ENCODE measurements around the gene MAP2K3. TPM values are rescaled to one million over a fixed set of nuclear protein-coding genes. Genes with fewer than 3 reads are reported as not detected.

The MAP2K3 gene
- total RNA-seq, 4 donors from 2014 or later, result 23.3 to 42.4 (median 30.5) TPM

- TF ChIP-seq EP300 (IDR thresholded peaks at IDR 0.05) (no peak), POLR2A (IDR thresholded peaks at IDR 0.05; ENCODE audit: low read depth) (no peak), CTCF (IDR thresholded peaks at IDR 0.05) (no peak), POLR2AphosphoS5 (IDR thresholded peaks at IDR 0.05) (no peak)
- no peak for DNase-seq (ENCODE audit: extremely low spot score)
- no peak overlapping the region for H3K4me3 ChIP-seq
- intact Hi-C loops (cut with DNase I), result no loop called here
- H3K27ac ChIP-seq (replicated peaks in 1 of 4), result no peak overlapping the region
- WGBS, result 80% methylated on average over 11 of the region's 11 CpGs
- no peaks in the 10 kb centered on the region for H3K27me3 ChIP-seq
- peaks cover 0 to 35% (median 21%) of the 10 kb centered on the region in 4 donors for H3K36me3 ChIP-seq
- no peaks in the 10 kb centered on the region for H3K9me3 ChIP-seq
- peaks cover 5 to 25% (median 22%) of the 10 kb centered on the region in 4 donors for H3K4me1 ChIP-seq
Measured at GRCh38 chr17:21241564-21241963, 42.9 kb upstream of the MAP2K3 start.

GRCh38 chr17:21242026-21242697, 42.3 kb upstream of the MAP2K3 start:
- Histone ChIP-seq H3K4me1 (peaks cover 5 to 25% (median 22%) of the 10 kb centered on the region in 4 donors), H3K36me3 (peaks cover 0 to 35% (median 21%) of the 10 kb centered on the region in 4 donors), H3K9me3 (no peaks in the 10 kb centered on the region), H3K27me3 (no peaks in the 10 kb centered on the region), H3K4me3 (no peak overlapping the region), H3K27ac (replicated peaks in 1 of 4) (no peak overlapping the region)
- TF ChIP-seq POLR2AphosphoS5 (IDR thresholded peaks at IDR 0.05) (no peak), POLR2A (IDR thresholded peaks at IDR 0.05; ENCODE audit: low read depth) (no peak), EP300 (IDR thresholded peaks at IDR 0.05) (no peak), CTCF (IDR thresholded peaks at IDR 0.05) (no peak)
- intact Hi-C loops (cut with DNase I), result no loop called here
- DNase-seq (ENCODE audit: extremely low spot score), result no peak
- 40% methylated on average over 4 of the region's 11 CpGs for WGBS

- Histone ChIP-seq H3K9me3 (no peaks in the 10 kb centered on the region), H3K4me1 (peaks cover 5 to 27% (median 23%) of the 10 kb centered on the region in 4 donors), H3K27me3 (no peaks in the 10 kb centered on the region), H3K4me3 (no peak overlapping the region), H3K36me3 (peaks cover 0 to 35% (median 23%) of the 10 kb centered on the region in 4 donors), H3K27ac (replicated peaks in 1 of 4) (no peak overlapping the region)
- DNase-seq (ENCODE audit: extremely low spot score), result no peak
- intact Hi-C loops (cut with DNase I), result no loop called here
- WGBS, result 88% methylated on average over 12 of the region's 26 CpGs
- TF ChIP-seq EP300 (IDR thresholded peaks at IDR 0.05) (no peak), CTCF (IDR thresholded peaks at IDR 0.05) (no peak), POLR2A (IDR thresholded peaks at IDR 0.05; ENCODE audit: low read depth) (no peak), POLR2AphosphoS5 (IDR thresholded peaks at IDR 0.05) (no peak)
Measured at GRCh38 chr17:21242780-21243515, 41.6 kb upstream of the MAP2K3 start.

- no peak for DNase-seq (ENCODE audit: extremely low spot score)
- intact Hi-C loops (cut with DNase I), result no loop called here
- Histone ChIP-seq H3K9me3 (no peaks in the 10 kb centered on the region), H3K36me3 (peaks cover 0 to 35% (median 23%) of the 10 kb centered on the region in 4 donors), H3K27ac (replicated peaks in 1 of 4) (no peak overlapping the region), H3K4me3 (no peak overlapping the region), H3K4me1 (peaks cover 5 to 33% (median 26%) of the 10 kb centered on the region in 4 donors), H3K27me3 (no peaks in the 10 kb centered on the region)
- TF ChIP-seq CTCF (IDR thresholded peaks at IDR 0.05) (no peak), POLR2A (IDR thresholded peaks at IDR 0.05; ENCODE audit: low read depth) (no peak), POLR2AphosphoS5 (IDR thresholded peaks at IDR 0.05) (no peak), EP300 (IDR thresholded peaks at IDR 0.05) (no peak)
- WGBS, result 86% methylated on average over 23 of the region's 23 CpGs
Measured at GRCh38 chr17:21243516-21244303, 40.8 kb upstream of the MAP2K3 start.

Measured in esophagus muscularis mucosa (tissue), 4 donors.